Adrenal gland (tissue), 12 donors: ENCODE results near the gene SLC17A3. TPM values are rescaled to one million over a fixed set of nuclear protein-coding genes. Genes with fewer than 3 reads are reported as not detected.

Experiments used
- DNase-seq, 7 donors: peaks; one replicate each; pipeline ENCODE4 v3.0.0-alpha.2; 2019 to 2020
- H3K27ac ChIP-seq, 5 donors: fragments of 200-600 bp; sonication (generic) in 4 of 5; 1 replicate in 3 of 5; 2 replicates in 2 of 5; pipeline versions ENCODE4 v1.5.1 to v1.8.0; 2016 to 2020; ENCODE audit warnings: mild to moderate bottlenecking in 1 of 5
- H3K27me3 ChIP-seq: fragments of 200-600 bp; 2 replicates; pipeline ENCODE4 v1.8.0; 2021
- H3K36me3 ChIP-seq, 2 donors: fragments of 200-600 bp; replicated peaks in 1 of 2; 1 replicate in 1 of 2; 2 replicates in 1 of 2; pipeline versions ENCODE4 v1.5.1 to v1.8.0; 2018 to 2022
- H3K4me1 ChIP-seq, 2 donors: fragments of 200-600 bp; replicated peaks in 1 of 2; 1 replicate in 1 of 2; 2 replicates in 1 of 2; pipeline versions ENCODE4 v1.5.1 to v1.8.0; 2018 to 2021
- H3K4me3 ChIP-seq, 4 donors: fragments of 200-600 bp; sonication (generic) in 3 of 4; one replicate each; pipeline ENCODE4 v1.5.1; 2016 to 2018
- H3K9me3 ChIP-seq, 3 donors: fragments of 200-600 bp; sonication (generic) in 1 of 3; replicated peaks in 1 of 3; 1 replicate in 2 of 3; 2 replicates in 1 of 3; pipeline versions ENCODE4 v1.5.1 to v1.8.0; 2016 to 2021
- POLR2A ChIP-seq, 2 donors: fragments of 450-650 bp; IDR thresholded peaks; one replicate each; pipeline ENCODE4 v1.6.1; 2017; ENCODE audit warnings: antibody characterized with exemption in 2 of 2, mild to moderate bottlenecking in 2 of 2, moderate library complexity in 1 of 2
- WGBS, 4 donors: extraction: QIAGEN DNeasy Blood & Tissue Kit in 2 of 4; methylation state at CpG; one replicate each; pipeline versions ENCODE4 v1.1.5 to v1.1.7; 2013 to 2017; 5-methylcytosine and 5-hydroxymethylcytosine counted together
- intact Hi-C, 2 donors: fragments of 100-400 bp; cut with DNase I; formaldehyde crosslinking; loops; one replicate each; pipeline versions ENCODE4 v1.14.1 to v1.15.0; 2022 to 2023
- polyA plus RNA-seq, 3 donors: library from polyadenylated mRNA; stranded (reverse); fragments of 200-250 nt in 2 of 3; fragments of 350-450 nt in 1 of 3; fragmentation: Illumina TruSeq in 1 of 3; extraction: RNeasy Lipid Tissue Mini Kit (QIAGEN cat#74804) in 1 of 3; gene quantifications; one replicate each; pipeline ENCODE4 v1.2.3, GENCODE V29; 2013 to 2014
- total RNA-seq, 9 donors: library from RNA; depleted of rRNA in 4 of 9; stranded (reverse); fragments of >200 nt in 4 of 9; fragments of 120-200 nt in 1 of 9; fragmentation: NEBNext Ultra II Directional in 1 of 9; extraction: Animal tissue kit (Norgen Biotek cat#: 25700) in 1 of 9; gene quantifications; one replicate each; pipeline versions ENCODE4 v1.1.0 to v1.2.4, GENCODE V29; 2013 to 2023
- TF ChIP-seq, protein P1 (sequence below), 6 experiments: fragments of 450-650 bp in 4 of 6; fragments of 200-600 bp in 2 of 6; sonication (generic) in 1 of 6; IDR thresholded peaks; 1 replicate in 5 of 6; 2 replicates in 1 of 6; pipeline versions ENCODE4 v1.5.1 to v1.8.0; 2016 to 2021; ENCODE audit warnings: antibody characterized with exemption in 6 of 6, mild to moderate bottlenecking in 2 of 6, moderate library complexity in 1 of 6
- donor health status: healthy with polysubstance abuse.
- donor health status: Bipolar disorder and iron deficiency.
- donor health status: DM: yes; HTN: yes; CAD: no.
- donor health status: DM: no; HTN: no; CAD: no.
- donor health status: DM: no; HTN: no; CAD: no.
- donor health status: DM: yes; HTN: yes; CAD: no.

The SLC17A3 gene
- total and polyA plus RNA-seq, 12 donors, result 0.20 to 2.1 (median 0.77) TPM; not detected in 1

DNA sequence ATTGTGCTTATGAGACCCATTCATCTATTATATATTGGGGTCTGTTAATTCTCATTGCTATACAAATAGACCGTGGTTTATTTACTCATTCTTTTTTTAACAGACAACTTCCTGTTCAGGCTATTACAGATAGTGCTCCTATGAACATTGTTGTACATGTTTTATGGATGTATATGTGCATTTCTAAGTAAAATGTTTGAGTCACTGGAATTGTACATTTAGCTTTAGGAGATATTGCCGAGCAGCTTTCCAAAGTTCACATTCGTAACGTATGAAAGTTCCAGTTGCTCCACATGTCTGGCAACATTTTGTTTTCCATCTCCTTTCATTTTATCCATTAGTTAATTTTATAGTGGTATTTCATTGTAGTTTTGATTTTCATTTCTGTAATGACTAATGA lies 37.3 kb upstream of the SLC17A3 start:
- Histone ChIP-seq H3K4me3 (no peak overlapping the region), H3K27ac (no peak overlapping the region), H3K9me3 (no peaks in the 10 kb centered on the region), H3K27me3 (peaks cover 9% of the 10 kb centered on the region), H3K4me1 (no peaks in the 10 kb centered on the region), H3K36me3 (no peaks in the 10 kb centered on the region)
- intact Hi-C loops, result no loop called here
- 80 to 84% (median 84%) methylated on average over 4 of the region's 4 CpGs for WGBS, 4 donors
- no peak for DNase-seq
- TF ChIP-seq, protein P1, sequence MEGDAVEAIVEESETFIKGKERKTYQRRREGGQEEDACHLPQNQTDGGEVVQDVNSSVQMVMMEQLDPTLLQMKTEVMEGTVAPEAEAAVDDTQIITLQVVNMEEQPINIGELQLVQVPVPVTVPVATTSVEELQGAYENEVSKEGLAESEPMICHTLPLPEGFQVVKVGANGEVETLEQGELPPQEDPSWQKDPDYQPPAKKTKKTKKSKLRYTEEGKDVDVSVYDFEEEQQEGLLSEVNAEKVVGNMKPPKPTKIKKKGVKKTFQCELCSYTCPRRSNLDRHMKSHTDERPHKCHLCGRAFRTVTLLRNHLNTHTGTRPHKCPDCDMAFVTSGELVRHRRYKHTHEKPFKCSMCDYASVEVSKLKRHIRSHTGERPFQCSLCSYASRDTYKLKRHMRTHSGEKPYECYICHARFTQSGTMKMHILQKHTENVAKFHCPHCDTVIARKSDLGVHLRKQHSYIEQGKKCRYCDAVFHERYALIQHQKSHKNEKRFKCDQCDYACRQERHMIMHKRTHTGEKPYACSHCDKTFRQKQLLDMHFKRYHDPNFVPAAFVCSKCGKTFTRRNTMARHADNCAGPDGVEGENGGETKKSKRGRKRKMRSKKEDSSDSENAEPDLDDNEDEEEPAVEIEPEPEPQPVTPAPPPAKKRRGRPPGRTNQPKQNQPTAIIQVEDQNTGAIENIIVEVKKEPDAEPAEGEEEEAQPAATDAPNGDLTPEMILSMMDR (IDR thresholded peaks at IDR 0.05), result no peak
- TF ChIP-seq POLR2A (IDR thresholded peaks at IDR 0.05), result no peak

DNA sequence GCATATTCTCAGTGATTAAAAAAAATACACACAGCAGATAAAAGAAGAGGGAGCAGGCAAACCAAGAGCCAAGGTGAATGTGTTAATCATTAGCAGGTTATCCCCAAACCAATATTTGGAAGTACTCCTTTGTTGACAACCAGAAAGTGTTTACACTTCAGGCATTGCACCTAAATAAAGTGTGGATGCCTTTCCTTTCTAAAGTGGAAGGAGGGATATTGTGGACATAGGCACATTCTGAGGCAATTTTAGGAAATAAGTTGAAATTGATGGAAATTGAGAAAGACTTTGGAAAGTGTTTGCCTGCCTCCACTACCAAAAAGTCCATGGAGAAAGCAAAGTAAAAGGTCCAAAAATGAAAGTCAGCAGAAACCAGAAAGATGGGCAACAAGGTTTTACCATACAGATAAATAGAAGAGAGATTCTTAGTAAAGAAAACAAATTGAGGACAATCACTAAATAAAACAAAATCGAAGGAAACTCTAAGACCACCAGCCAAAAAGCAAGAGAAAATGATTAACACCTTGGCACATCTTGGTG lies 33.5 kb upstream of the SLC17A3 start:
- no peak overlapping the region for H3K4me3 ChIP-seq
- H3K4me1 ChIP-seq, result no peaks in the 10 kb centered on the region
- intact Hi-C loops, result no loop called here
- H3K27ac ChIP-seq, result no peak overlapping the region
- DNase-seq, result no peak
- TF ChIP-seq POLR2A (IDR thresholded peaks at IDR 0.05), result no peak
- TF ChIP-seq, protein P1 (IDR thresholded peaks at IDR 0.05), result no peak
- WGBS, 4 donors, result 50 to 64% (median 57%) methylated on average over 1 of the region's 1 CpG
- H3K36me3 ChIP-seq, result no peaks in the 10 kb centered on the region
- H3K27me3 ChIP-seq, result peaks cover 6% of the 10 kb centered on the region
- no peaks in the 10 kb centered on the region for H3K9me3 ChIP-seq

GRCh38 chr6:25903467-25904099 lies 29.5 kb upstream of the SLC17A3 start:
- WGBS, 4 donors, result 84 to 96% (median 91%) methylated on average over 4 of the region's 4 CpGs
- H3K9me3 ChIP-seq, result no peaks in the 10 kb centered on the region
- no peak for TF ChIP-seq POLR2A (IDR thresholded peaks at IDR 0.05)
- intact Hi-C loops, result no loop called here
- no peak overlapping the region for H3K27ac ChIP-seq
- no peaks in the 10 kb centered on the region for H3K4me1 ChIP-seq
- no peaks in the 10 kb centered on the region for H3K36me3 ChIP-seq
- DNase-seq, result no peak
- peaks cover 6% of the 10 kb centered on the region for H3K27me3 ChIP-seq
- H3K4me3 ChIP-seq, result no peak overlapping the region

GRCh38 chr6:25902071-25902470 lies 28.0 kb upstream of the SLC17A3 start:
- TF ChIP-seq POLR2A (IDR thresholded peaks at IDR 0.05), result no peak
- TF ChIP-seq, protein P1 (IDR thresholded peaks at IDR 0.05), result no peak
- WGBS, 4 donors, result 88 to 100% (median 97%) methylated on average over 1 of the region's 1 CpG
- no peaks in the 10 kb centered on the region for H3K4me1 ChIP-seq
- peaks cover 6% of the 10 kb centered on the region for H3K27me3 ChIP-seq
- H3K27ac ChIP-seq, result no peak overlapping the region
- H3K36me3 ChIP-seq, result no peaks in the 10 kb centered on the region
- no peak overlapping the region for H3K4me3 ChIP-seq
- DNase-seq, result no peak
- intact Hi-C loops, result no loop called here
- no peaks in the 10 kb centered on the region for H3K9me3 ChIP-seq

DNA sequence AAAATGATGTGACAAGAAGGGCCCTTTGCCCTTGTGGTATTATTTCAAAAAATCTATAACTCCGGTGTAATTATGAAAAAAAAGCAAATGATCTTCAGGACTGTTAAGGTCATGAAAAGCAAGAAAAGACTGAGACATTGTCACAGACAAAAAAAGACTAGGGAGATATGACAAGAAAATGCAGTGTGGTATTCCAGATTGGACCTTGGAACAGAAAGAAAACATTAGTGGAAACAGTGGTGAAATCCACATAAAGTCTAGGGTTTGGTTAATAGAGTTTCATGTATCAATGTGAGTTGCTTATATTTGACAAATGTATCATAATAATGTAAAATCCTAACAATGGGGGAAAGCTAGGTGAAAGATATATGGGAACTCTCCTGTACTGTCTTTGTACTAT lies 26.8 kb upstream of the SLC17A3 start:
- Histone ChIP-seq H3K36me3 (no peaks in the 10 kb centered on the region), H3K4me1 (no peaks in the 10 kb centered on the region), H3K9me3 (no peaks in the 10 kb centered on the region), H3K27me3 (peaks cover 6% of the 10 kb centered on the region), H3K4me3 (no peak overlapping the region), H3K27ac (no peak overlapping the region)
- no peak for DNase-seq
- intact Hi-C loops, result no loop called here
- TF ChIP-seq POLR2A (IDR thresholded peaks at IDR 0.05), result no peak
- TF ChIP-seq, protein P1 (IDR thresholded peaks at IDR 0.05), result no peak
- WGBS, 4 donors, result 59 to 79% (median 75%) methylated on average over 1 of the region's 1 CpG
